ENCODE measurements around the gene TIMMDC1.
A peak's percentile ranks its signal among the peaks of the same experiment; 100 is the strongest.

The TIMMDC1 gene, protein sequence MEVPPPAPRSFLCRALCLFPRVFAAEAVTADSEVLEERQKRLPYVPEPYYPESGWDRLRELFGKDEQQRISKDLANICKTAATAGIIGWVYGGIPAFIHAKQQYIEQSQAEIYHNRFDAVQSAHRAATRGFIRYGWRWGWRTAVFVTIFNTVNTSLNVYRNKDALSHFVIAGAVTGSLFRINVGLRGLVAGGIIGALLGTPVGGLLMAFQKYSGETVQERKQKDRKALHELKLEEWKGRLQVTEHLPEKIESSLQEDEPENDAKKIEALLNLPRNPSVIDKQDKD

DNA sequence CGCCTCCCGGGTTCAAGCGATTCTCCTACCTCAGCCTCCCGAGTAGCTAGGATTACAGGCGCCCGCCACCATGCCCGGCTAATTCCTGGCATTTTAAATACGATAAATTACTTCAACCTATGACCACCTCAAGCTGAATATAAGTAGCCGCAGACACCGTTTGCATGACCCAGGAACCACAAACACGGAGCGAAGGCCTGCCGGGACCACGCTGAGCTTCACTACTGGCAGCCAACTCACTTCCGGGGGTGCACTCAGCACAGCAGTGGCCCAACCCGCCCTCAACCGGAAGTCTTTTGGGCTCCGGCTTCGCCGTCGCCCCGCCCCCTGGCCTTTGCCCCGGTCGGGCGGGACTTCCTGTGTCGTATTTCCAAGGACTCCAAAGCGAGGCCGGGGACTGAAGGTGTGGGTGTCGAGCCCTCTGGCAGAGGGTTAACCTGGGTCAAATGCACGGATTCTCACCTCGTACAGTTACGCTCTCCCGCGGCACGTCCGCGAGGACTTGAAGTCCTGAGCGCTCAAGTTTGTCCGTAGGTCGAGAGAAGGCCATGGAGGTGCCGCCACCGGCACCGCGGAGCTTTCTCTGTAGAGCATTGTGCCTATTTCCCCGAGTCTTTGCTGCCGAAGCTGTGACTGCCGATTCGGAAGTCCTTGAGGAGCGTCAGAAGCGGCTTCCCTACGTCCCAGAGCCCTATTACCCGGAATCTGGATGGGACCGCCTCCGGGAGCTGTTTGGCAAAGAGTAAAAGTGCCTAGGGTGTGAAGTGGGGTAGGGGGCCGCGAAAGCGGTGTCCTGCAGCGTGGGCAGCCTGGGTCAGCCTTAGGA, at the start of gene TIMMDC1:
Gene TIMMDC1 (plus strand): TSS at position 362 of the 826 bp plus-strand sequence. CDS start 187 bp downstream, at position 549.
- TF ChIP-seq, protein P1, sequence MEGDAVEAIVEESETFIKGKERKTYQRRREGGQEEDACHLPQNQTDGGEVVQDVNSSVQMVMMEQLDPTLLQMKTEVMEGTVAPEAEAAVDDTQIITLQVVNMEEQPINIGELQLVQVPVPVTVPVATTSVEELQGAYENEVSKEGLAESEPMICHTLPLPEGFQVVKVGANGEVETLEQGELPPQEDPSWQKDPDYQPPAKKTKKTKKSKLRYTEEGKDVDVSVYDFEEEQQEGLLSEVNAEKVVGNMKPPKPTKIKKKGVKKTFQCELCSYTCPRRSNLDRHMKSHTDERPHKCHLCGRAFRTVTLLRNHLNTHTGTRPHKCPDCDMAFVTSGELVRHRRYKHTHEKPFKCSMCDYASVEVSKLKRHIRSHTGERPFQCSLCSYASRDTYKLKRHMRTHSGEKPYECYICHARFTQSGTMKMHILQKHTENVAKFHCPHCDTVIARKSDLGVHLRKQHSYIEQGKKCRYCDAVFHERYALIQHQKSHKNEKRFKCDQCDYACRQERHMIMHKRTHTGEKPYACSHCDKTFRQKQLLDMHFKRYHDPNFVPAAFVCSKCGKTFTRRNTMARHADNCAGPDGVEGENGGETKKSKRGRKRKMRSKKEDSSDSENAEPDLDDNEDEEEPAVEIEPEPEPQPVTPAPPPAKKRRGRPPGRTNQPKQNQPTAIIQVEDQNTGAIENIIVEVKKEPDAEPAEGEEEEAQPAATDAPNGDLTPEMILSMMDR (IDR thresholded peaks at IDR 0.05; ENCODE audit: borderline replicate concordance, control extremely low read depth, extremely low read depth, insufficient read depth, missing control alignments) = no peak
- in situ Hi-C loops (cut with MboI; ENCODE audit: low sequenced_read_pairs, unreplicated experiment) = no loop called here
- peak; percentile 97 for DNase-seq (ENCODE audit: low spot score)

DNA sequence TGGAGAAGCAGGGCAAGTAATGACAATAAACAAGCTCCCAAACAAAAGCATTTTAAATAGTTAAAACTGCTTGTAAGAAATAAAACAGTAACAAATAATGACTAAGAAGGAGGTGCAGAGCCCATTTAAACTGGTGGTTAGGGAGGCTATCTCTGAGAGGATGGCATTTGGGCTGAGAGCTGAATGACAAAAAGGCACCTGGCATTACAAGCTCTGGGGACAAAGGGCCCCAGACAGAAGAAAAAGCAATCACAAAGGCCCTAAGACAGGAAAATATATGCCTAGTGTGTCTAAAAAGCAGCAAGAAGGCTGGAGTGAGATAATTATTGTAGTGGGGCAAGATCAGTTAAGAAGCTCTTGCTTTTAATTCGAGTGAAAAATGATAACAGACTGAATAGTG, 44.5 kb upstream of the TIMMDC1 start:
- no peak for DNase-seq (ENCODE audit: low spot score)
- TF ChIP-seq, protein P1 (IDR thresholded peaks at IDR 0.05; ENCODE audit: borderline replicate concordance, control extremely low read depth, extremely low read depth, insufficient read depth, missing control alignments) = no peak
- in situ Hi-C loops (cut with MboI; ENCODE audit: low sequenced_read_pairs, unreplicated experiment) = no loop called here

DNA sequence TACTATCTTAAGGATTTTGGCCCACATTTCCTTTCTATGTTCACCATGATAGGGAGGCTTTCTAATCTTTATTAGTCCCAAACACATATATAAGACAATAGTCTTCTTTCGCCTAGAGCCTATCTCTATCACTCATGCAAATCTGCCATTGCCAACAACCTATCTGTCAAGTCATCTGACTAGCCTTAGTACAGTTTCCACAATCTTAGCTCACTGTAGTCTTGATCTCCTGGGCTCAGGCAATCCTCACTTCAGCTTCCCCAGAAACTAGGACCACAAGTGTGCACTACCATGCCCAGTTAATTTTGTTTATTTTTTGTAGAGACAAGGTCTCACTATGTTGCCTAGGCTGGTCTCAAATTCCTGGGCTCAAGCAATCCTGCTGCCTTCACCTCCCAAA, 41.9 kb upstream of the TIMMDC1 start:
- DNase-seq (ENCODE audit: low spot score) = no peak
- in situ Hi-C loops (cut with MboI; ENCODE audit: low sequenced_read_pairs, unreplicated experiment) = no loop called here
- TF ChIP-seq, protein P1 (IDR thresholded peaks at IDR 0.05; ENCODE audit: borderline replicate concordance, control extremely low read depth, extremely low read depth, insufficient read depth, missing control alignments) = no peak

DNA sequence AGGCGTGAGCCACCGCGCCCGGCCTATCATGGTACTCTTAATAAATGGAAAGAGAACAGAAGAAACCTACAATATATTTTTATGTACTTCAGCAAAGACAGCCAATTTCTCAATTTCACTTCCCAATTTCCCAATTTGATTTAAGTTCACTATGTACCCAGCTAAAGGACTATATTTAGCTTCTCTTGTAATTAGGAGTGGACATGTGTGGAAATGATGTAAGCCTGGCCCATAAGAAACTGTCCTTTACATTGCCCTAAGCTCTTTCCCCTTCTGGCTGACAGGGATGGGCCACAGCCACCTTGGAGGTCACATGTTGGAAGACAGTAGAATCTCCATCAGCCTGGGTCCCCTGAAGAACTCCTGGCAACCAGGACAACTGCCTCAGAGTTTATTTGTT, 41.1 kb upstream of the TIMMDC1 start:
- TF ChIP-seq, protein P1 (IDR thresholded peaks at IDR 0.05; ENCODE audit: borderline replicate concordance, control extremely low read depth, extremely low read depth, insufficient read depth, missing control alignments) = no peak
- no peak for DNase-seq (ENCODE audit: low spot score)
- in situ Hi-C loops (cut with MboI; ENCODE audit: low sequenced_read_pairs, unreplicated experiment) = no loop called here

DNA sequence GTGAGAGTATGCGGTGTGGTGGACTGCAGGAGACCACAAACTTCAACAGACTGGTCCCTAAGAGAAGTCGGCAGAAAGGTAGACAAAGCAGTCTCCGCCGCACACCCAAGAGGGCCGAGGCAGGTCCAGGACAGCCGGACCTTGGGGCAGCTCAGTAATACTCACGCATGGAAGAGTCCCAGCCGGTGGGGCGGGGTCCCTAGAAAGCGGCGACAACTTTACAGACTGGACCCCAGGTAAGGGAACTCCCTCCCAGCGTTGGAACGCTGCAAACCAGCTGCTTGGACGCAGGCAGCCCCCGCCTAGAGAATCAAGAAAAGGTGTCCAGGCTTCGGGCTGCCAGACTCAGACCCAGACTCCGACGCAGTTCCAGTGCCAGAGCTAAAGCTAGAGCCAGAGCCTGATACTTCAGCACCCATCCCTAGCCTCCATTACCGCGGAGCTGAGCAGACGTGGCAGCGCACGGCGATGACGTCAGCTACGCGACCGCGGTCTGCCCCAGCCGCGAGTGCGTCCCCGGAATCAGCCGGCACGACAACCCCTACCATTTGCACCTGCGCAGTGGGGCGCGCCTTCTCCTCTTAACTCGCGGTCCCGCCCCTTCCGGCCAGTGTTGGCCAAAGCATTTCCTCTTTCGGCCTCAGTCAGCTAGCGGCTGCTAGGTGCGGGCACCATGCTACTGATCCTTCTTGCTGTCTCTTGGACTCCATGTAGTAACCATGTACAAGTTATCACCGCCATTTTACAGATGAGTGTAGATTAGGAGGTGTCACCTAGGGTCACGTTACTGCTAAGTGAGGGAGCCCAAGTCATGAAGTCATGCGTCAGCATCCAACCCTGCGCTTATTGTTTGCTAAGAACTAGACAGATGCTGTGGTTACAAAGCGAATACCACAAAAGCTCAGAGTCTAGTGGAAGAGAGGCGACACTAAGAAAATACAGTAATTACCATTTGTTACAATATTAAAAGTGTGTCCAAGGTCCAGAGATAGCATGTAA, 34.9 kb upstream of the TIMMDC1 start, which contains the start of gene TMEM39A:
Gene TMEM39A (minus strand): TSS at position 445 of the 999 bp plus-strand sequence. CDS start 1,541 bp downstream, outside the sequence.
- TF ChIP-seq, protein P1 (IDR thresholded peaks at IDR 0.05; ENCODE audit: borderline replicate concordance, control extremely low read depth, extremely low read depth, insufficient read depth, missing control alignments) = no peak
- DNase-seq (ENCODE audit: low spot score) = peak; percentile 99
- in situ Hi-C loops (cut with MboI; ENCODE audit: low sequenced_read_pairs, unreplicated experiment) = no loop called here

DNA sequence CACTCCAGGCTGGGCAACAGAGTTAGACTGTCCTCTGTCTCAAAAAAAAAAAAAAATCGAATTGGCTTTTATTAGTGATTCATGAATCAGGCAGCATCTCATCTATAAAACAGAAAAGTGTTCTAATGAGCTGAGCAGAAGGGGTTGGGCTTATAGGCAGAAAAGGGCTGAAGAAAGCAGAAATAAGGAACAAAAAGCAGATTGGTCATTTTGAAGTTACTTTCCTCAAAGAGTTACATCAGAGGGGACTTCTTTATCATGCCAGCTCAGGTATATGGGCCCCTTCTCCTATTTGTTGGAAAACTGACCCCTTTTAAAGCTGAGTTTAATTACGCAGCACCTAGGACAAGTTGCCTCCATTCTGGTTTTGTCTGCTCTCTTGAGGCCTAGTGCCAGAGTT, 30.3 kb upstream of the TIMMDC1 start:
- in situ Hi-C loops (cut with MboI; ENCODE audit: low sequenced_read_pairs, unreplicated experiment) = no loop called here
- no peak for DNase-seq (ENCODE audit: low spot score)
- TF ChIP-seq, protein P1 (IDR thresholded peaks at IDR 0.05; ENCODE audit: borderline replicate concordance, control extremely low read depth, extremely low read depth, insufficient read depth, missing control alignments) = no peak
